Measurements from ENCODE around the gene PTPMT1.

The PTPMT1 gene

DNA sequence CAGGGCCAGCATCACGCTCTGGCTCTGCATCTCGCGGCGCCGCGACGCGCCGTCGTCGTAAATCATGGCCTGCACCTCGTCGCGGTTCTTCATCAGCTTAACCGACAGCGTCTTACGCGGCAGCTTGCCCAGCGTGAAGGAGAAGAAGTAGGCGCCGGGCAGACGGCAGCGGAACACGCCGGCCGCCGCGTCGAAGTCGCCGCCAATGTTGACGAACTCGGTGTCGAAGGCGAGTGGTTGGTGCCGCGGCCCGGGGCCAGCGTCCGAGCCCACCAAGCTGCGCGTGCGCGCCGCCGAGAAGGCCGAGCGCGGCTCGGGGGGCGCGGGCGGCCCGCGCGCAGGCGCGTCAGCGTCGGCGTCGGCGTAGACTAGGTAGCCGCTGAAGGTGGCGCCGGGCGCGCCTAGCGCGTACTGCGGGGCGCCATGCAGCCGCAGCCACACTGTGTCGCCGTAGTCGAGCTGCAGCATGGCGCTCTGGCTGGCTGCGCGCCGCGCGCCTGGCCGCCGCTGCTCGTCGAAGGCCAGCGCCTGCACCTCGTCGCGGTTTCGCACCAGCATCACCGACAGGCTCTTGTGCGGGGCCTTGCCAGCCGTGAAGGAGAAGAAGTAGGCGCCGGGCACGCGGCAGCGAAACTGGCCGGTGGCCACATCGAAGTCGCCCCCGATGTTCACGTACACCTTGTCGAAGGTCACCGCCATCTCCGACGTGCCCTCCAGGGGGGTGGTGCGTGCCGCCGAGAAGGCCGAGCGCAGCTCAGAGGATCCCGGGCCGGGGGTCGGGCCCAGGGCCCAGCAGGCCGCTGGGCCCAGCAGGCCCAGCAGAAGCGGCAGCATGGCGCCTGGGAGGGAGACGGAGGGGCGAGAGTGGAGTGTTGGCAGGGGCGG, 24.8 kb downstream of the PTPMT1 start:
- Mint-ChIP-seq H3K9me3 (no peaks in the 10 kb centered on the region), H3K4me1 (peaks cover 40% of the 10 kb centered on the region), H3K4me3 (no peak overlapping the region), H3K27ac (no peak overlapping the region), H3K36me3 (ENCODE audit: low read depth) (peaks cover 6% of the 10 kb centered on the region), H3K27me3 (ENCODE audit: low read depth) (peaks cover 25% of the 10 kb centered on the region)
- TF ChIP-seq, protein P1, sequence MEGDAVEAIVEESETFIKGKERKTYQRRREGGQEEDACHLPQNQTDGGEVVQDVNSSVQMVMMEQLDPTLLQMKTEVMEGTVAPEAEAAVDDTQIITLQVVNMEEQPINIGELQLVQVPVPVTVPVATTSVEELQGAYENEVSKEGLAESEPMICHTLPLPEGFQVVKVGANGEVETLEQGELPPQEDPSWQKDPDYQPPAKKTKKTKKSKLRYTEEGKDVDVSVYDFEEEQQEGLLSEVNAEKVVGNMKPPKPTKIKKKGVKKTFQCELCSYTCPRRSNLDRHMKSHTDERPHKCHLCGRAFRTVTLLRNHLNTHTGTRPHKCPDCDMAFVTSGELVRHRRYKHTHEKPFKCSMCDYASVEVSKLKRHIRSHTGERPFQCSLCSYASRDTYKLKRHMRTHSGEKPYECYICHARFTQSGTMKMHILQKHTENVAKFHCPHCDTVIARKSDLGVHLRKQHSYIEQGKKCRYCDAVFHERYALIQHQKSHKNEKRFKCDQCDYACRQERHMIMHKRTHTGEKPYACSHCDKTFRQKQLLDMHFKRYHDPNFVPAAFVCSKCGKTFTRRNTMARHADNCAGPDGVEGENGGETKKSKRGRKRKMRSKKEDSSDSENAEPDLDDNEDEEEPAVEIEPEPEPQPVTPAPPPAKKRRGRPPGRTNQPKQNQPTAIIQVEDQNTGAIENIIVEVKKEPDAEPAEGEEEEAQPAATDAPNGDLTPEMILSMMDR (IDR thresholded peaks at IDR 0.05; ENCODE audit: unreplicated experiment in 3 of 3): no peak

DNA sequence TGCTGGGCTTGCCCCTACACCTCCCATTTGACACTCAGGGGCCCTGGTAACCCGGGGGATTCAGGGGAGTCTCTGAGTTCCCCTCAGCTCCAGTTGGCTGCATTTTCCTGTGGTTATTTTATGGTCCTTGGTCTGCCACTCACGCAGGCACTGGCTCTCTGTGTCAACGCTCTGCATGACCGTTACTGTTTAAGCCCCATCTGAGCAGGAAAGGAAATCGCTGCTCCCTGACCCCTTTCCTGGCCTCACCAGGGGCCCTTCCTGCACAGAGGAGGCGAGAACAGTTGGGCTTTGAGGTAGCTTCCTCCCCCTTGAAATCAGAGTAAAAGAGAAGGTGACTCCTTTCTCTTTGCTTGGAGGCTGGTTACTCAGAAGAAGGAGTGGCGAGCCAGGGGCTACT, 26.4 kb downstream of the PTPMT1 start:
- H3K36me3 Mint-ChIP-seq (ENCODE audit: low read depth): peaks cover 6% of the 10 kb centered on the region
- peak overlapping the region; percentile 44 to 75 (median 57) for H3K27ac Mint-ChIP-seq
- no peaks in the 10 kb centered on the region for H3K9me3 Mint-ChIP-seq
- H3K27me3 Mint-ChIP-seq (ENCODE audit: low read depth): peaks cover 29% of the 10 kb centered on the region
- H3K4me3 Mint-ChIP-seq: peak overlapping the region; percentile 47 to 79 (median 68)
- TF ChIP-seq, protein P1 (IDR thresholded peaks at IDR 0.05; ENCODE audit: unreplicated experiment in 3 of 3): no peak
- H3K4me1 Mint-ChIP-seq: peaks cover 29% of the 10 kb centered on the region

DNA sequence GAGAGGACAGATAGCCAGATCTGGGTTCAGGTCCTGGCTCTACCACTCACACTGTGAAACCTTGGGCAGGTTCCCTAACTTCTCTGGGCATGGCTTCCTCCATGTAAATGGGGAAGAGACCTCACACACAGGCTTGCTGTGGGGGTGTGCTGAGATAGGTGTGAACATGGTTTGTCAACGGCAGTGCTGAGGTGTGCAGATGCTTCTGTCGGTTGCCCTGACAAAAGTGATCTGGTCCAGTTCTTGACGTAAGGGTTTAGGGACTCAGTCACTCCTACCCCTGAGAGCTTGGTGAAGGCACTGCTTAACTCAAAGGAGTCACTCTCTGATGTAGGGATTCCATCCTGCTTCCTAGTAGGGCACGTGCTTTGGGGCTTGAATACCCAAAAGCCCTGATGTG, 26.9 kb downstream of the PTPMT1 start:
- Mint-ChIP-seq H3K4me1 (peaks cover 29% of the 10 kb centered on the region), H3K9me3 (no peaks in the 10 kb centered on the region), H3K36me3 (ENCODE audit: low read depth) (peaks cover 6% of the 10 kb centered on the region), H3K27ac (peak overlapping the region; percentile 44 to 75 (median 62)), H3K27me3 (ENCODE audit: low read depth) (peaks cover 29% of the 10 kb centered on the region), H3K4me3 (peak overlapping the region; percentile 68 to 79 (median 77))
- TF ChIP-seq, protein P1 (IDR thresholded peaks at IDR 0.05; ENCODE audit: unreplicated experiment in 3 of 3): no peak

DNA sequence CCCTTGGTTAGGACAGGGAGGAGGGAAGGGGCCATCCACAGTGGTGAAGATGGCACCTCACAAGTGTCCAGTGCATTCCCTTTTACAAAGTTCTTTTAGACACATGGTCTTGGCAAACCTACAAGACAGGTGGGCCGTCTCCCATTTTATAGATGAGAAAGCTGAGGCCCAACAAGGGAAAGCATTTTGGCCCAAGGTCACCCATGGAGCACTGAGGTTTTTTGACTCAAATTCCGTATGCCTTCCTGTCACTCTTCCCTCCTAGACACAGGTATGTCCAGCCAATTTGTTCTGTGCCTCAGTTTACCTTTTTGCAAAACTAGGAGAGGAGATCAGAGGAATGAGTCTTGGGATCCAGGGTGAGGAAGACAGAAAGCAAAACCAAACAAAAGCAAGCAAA, 27.6 kb downstream of the PTPMT1 start:
- peaks cover 6% of the 10 kb centered on the region for H3K36me3 Mint-ChIP-seq (ENCODE audit: low read depth)

DNA sequence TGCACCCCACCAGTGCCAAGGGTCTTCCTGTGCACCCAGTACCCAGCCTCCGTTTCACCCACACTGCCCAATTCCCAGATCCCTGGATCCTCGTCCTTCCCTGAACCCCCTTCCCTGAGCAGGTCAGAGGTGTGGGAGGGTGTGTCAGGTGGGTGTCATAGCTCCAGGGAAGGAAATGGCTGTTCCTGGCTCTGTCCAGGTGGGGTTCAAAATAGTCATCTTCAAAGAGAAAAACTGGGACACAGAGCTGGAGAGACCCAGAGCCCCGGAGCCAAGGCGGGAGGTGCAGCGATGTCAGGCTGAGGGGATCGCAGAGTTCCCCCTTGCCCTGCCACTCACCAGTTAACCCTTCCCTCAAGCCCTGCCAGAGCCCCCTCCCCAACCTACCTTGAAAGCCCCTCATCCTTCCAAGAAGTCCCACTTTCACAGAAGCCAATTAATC, 28.1 kb downstream of the PTPMT1 start:
- H3K27me3 Mint-ChIP-seq (ENCODE audit: low read depth): peaks cover 26% of the 10 kb centered on the region
- TF ChIP-seq, protein P1 (IDR thresholded peaks at IDR 0.05; ENCODE audit: unreplicated experiment in 3 of 3): no peak
- peaks cover 22% of the 10 kb centered on the region for H3K4me1 Mint-ChIP-seq
- peaks cover 6% of the 10 kb centered on the region for H3K36me3 Mint-ChIP-seq (ENCODE audit: low read depth)
- H3K27ac Mint-ChIP-seq: no peak overlapping the region
- peak overlapping the region; percentile 79 to 84 (median 82) for H3K4me3 Mint-ChIP-seq
- H3K9me3 Mint-ChIP-seq: no peaks in the 10 kb centered on the region

More for the DNA sequence above, 27.6 kb downstream of the PTPMT1 start:
- no peaks in the 10 kb centered on the region for H3K9me3 Mint-ChIP-seq
- H3K4me1 Mint-ChIP-seq: peaks cover 28% of the 10 kb centered on the region
- no peak overlapping the region for H3K27ac Mint-ChIP-seq
- H3K27me3 Mint-ChIP-seq (ENCODE audit: low read depth): peaks cover 29% of the 10 kb centered on the region
- peak overlapping the region; percentile 79 to 84 (median 82) for H3K4me3 Mint-ChIP-seq
- TF ChIP-seq, protein P1 (IDR thresholded peaks at IDR 0.05; ENCODE audit: unreplicated experiment in 3 of 3): no peak
